H9 (cell line): Measurements from ENCODE around the gene CCAR1. TPM values are rescaled to one million over a fixed set of nuclear protein-coding genes. Genes with fewer than 3 reads are reported as not detected.
"Not testable (repeated sequence)": the region's sequence is repeated elsewhere in the genome, so short reads cannot be mapped to it uniquely, and the experiment has no call there.

Source experiments
- DNase-seq: peaks from one replicate; pipeline ENCODE4 v3.0.0-alpha.2; 2017
- H2AFZ ChIP-seq: one replicate; pipeline ENCODE4 v1.6.1; 2013; ENCODE audit warnings: mild to moderate bottlenecking, low read length, control low read depth, moderate library complexity
- H2AK5ac ChIP-seq: 2 replicates; pipeline ENCODE4 v1.6.1; 2013; ENCODE audit warnings: low read length, control low read depth, mixed read lengths; ENCODE audit not compliant: insufficient read length
- H2BK120ac ChIP-seq: one replicate; pipeline ENCODE4 v1.6.1; 2013; ENCODE audit warnings: low read depth, mild to moderate bottlenecking, low read length, control low read depth, inconsistent platforms; ENCODE audit not compliant: poor library complexity, severe bottlenecking
- H2BK12ac ChIP-seq: 2 replicates; pipeline ENCODE4 v1.6.1; 2013; ENCODE audit warnings: low read length, control low read depth, mixed read lengths, low read depth; ENCODE audit not compliant: insufficient read length
- H2BK15ac ChIP-seq: 2 replicates; pipeline ENCODE4 v1.6.1; 2013; ENCODE audit warnings: low read depth, low read length, control low read depth
- H2BK20ac ChIP-seq: one replicate; pipeline ENCODE4 v1.6.1; 2013; ENCODE audit warnings: low read depth, mild to moderate bottlenecking, low read length, control low read depth, inconsistent platforms; ENCODE audit not compliant: poor library complexity, severe bottlenecking
- H2BK5ac ChIP-seq: 2 replicates; pipeline ENCODE4 v1.6.1; 2013; ENCODE audit warnings: low read length, control low read depth, mixed read lengths; ENCODE audit not compliant: insufficient read length
- H3K14ac ChIP-seq: 2 replicates; pipeline ENCODE4 v1.6.1; 2013; ENCODE audit warnings: low read length, control low read depth; ENCODE audit not compliant: insufficient read depth
- H3K18ac ChIP-seq: 2 replicates; pipeline ENCODE4 v1.6.1; 2013; ENCODE audit warnings: low read depth, mild to moderate bottlenecking, mixed read lengths, low read length, control low read depth; ENCODE audit not compliant: insufficient read length
- H3K23ac ChIP-seq: 2 replicates; pipeline ENCODE4 v1.6.1; 2013; ENCODE audit warnings: low read length, control low read depth, mixed read lengths, low read depth; ENCODE audit not compliant: insufficient read length
- H3K23me2 ChIP-seq: 2 replicates; pipeline ENCODE4 v1.6.1; 2013; ENCODE audit warnings: low read depth, mild to moderate bottlenecking, mixed read lengths, low read length, control low read depth; ENCODE audit not compliant: insufficient read length, poor library complexity, severe bottlenecking
- H3K27ac ChIP-seq: 2 replicates; pipeline ENCODE4 v1.5.1; 2013; ENCODE audit warnings: low read length, control low read depth, mixed read lengths, low read depth; ENCODE audit not compliant: insufficient read length
- H3K27me3 ChIP-seq: 2 replicates; pipeline ENCODE4 v1.6.1; 2013; ENCODE audit warnings: low read length, control low read depth, inconsistent platforms; ENCODE audit not compliant: insufficient read depth
- H3K4ac ChIP-seq: 2 replicates; pipeline ENCODE4 v1.6.1; 2013; ENCODE audit warnings: low read depth, mild to moderate bottlenecking, control low read depth, inconsistent platforms, low read length, moderate library complexity
- H3K4me1 ChIP-seq: 2 replicates; pipeline ENCODE4 v1.6.1; 2013; ENCODE audit warnings: low read length, control low read depth, inconsistent platforms; ENCODE audit not compliant: insufficient read depth
- H3K4me2 ChIP-seq: 2 replicates; pipeline ENCODE4 v1.6.1; 2013; ENCODE audit warnings: low read length, control low read depth, mixed read lengths; ENCODE audit not compliant: insufficient read length, insufficient read depth
- H3K56ac ChIP-seq: 2 replicates; pipeline ENCODE4 v1.6.1; 2013; ENCODE audit warnings: low read depth, mild to moderate bottlenecking, mixed read lengths, low read length, control low read depth; ENCODE audit not compliant: insufficient read length
- H3K79me1 ChIP-seq: 2 replicates; pipeline ENCODE4 v1.6.1; 2013; ENCODE audit warnings: low read depth, mild to moderate bottlenecking, moderate library complexity, low read length, control low read depth, inconsistent platforms; ENCODE audit not compliant: insufficient read depth, poor library complexity, severe bottlenecking
- H3K79me2 ChIP-seq: 2 replicates; pipeline ENCODE4 v1.6.1; 2013; ENCODE audit warnings: low read length, control low read depth, inconsistent platforms; ENCODE audit not compliant: insufficient read depth
- H3K9ac ChIP-seq: 2 replicates; pipeline ENCODE4 v1.6.1; 2013; ENCODE audit warnings: low read length, control low read depth, mixed read lengths; ENCODE audit not compliant: insufficient read length; ENCODE audit errors: extremely low read depth
- H3K9me3 ChIP-seq: one replicate; pipeline ENCODE4 v1.6.1; 2013; ENCODE audit warnings: low read depth, low read length, inconsistent platforms; ENCODE audit not compliant: control insufficient read depth
- H3T11ph ChIP-seq: one replicate; pipeline ENCODE4 v1.6.1; 2013; ENCODE audit warnings: mild to moderate bottlenecking, low read length, control low read depth, inconsistent platforms
- H4K20me1 ChIP-seq: one replicate; pipeline ENCODE4 v1.6.1; 2013; ENCODE audit not compliant: control insufficient read depth, insufficient read length, insufficient read depth
- H4K5ac ChIP-seq: 2 replicates; pipeline ENCODE4 v1.6.1; 2013; ENCODE audit warnings: low read depth, mild to moderate bottlenecking, mixed read lengths, low read length, control low read depth; ENCODE audit not compliant: insufficient read length
- H4K8ac ChIP-seq: replicated peaks from 2 replicates; pipeline ENCODE4 v1.6.1; 2013; ENCODE audit warnings: low read length, control low read depth, mixed read lengths, low read depth; ENCODE audit not compliant: insufficient read length
- H4K91ac ChIP-seq: 2 replicates; pipeline ENCODE4 v1.6.1; 2013; ENCODE audit warnings: low read depth, mild to moderate bottlenecking, moderate library complexity, mixed read lengths, low read length, control low read depth; ENCODE audit not compliant: insufficient read length
- H3K27ac Mint-ChIP-seq, 3 experiments: 2 replicates in 2 of 3; 3 replicates in 1 of 3; pipeline ENCODE4 v1.8.0; 2020 to 2021; ENCODE audit warnings: mixed read lengths in 3 of 3, mild to moderate bottlenecking in 1 of 3, moderate library complexity in 1 of 3
- H3K27me3 Mint-ChIP-seq: 2 replicates; pipeline ENCODE4 v1.8.0; 2021; ENCODE audit warnings: low read depth, mild to moderate bottlenecking, moderate library complexity, mixed read lengths
- H3K36me3 Mint-ChIP-seq, 3 experiments: 2 replicates in 2 of 3; 3 replicates in 1 of 3; pipeline ENCODE4 v1.8.0; 2020 to 2021; ENCODE audit warnings: low read depth in 3 of 3, mixed read lengths in 3 of 3; ENCODE audit not compliant: insufficient read depth in 1 of 3
- H3K4me1 Mint-ChIP-seq, 2 experiments: 2 replicates each; pipeline ENCODE4 v1.8.0; 2020; ENCODE audit warnings: mixed read lengths in 2 of 2
- H3K4me3 Mint-ChIP-seq, 2 experiments: 2 replicates in 1 of 2; 3 replicates in 1 of 2; pipeline ENCODE4 v1.8.0; 2020 to 2021; ENCODE audit warnings: mild to moderate bottlenecking in 2 of 2, mixed read lengths in 2 of 2, moderate library complexity in 1 of 2
- H3K9me3 Mint-ChIP-seq, 2 experiments: 2 replicates in 1 of 2; 3 replicates in 1 of 2; pipeline ENCODE4 v1.8.0; 2020; ENCODE audit warnings: mild to moderate bottlenecking in 2 of 2, mixed read lengths in 2 of 2, moderate library complexity in 1 of 2
- WGBS: extraction: QIAGEN DNeasy Blood & Tissue Kit; methylation state at CpG from one replicate; pipeline ENCODE4 v1.1.7; 2013; ENCODE audit warnings: missing lambda C conversion rate, low lambda C conversion rate, mixed read lengths; ENCODE audit not compliant: insufficient read length; ENCODE audit errors: extremely low coverage; 5-methylcytosine and 5-hydroxymethylcytosine counted together
- total RNA-seq: library from RNA; stranded (reverse); gene quantifications from 2 replicates; pipeline ENCODE4 v1.2.1, GENCODE V29; 2021
- TF ChIP-seq, protein P1 (sequence below): fragments of 200-600 bp; sonication (generic); conservative IDR thresholded peaks from 3 replicates; pipeline ENCODE4 v1.8.0; 2021; ENCODE audit warnings: antibody characterized with exemption, mild to moderate bottlenecking

CCAR1 gene
- total RNA-seq, 1 experiment from 2014 or later, result 118 TPM

DNA sequence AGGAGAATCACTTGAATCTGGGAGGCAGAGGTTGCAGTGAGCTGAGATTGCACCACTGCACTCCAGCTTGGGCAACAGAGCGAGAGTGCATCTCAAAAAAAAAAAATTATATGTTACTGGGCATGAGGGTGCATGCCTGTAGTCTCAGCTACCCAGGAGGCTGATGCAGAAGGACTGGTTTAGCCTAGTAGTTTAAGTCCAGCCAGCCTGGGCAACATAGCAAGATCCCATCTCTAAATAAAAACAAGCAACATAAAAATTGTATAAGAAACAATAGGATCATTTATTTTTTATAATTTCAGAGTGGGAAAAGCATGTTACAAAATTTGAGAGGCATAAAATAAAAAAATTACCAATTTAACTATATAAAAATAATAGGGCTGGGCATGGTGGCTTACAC, 15.5 kb upstream of the CCAR1 start:
- Histone ChIP-seq H2AK5ac (no peak overlapping the region), H3K9ac (no peak overlapping the region), H3K23ac (no peak overlapping the region), H3T11ph (no peak overlapping the region), H4K5ac (no peak overlapping the region), H3K4me1 (no peaks in the 10 kb centered on the region), H2BK5ac (no peak overlapping the region), H2BK120ac (no peak overlapping the region), H3K27me3 (no peaks in the 10 kb centered on the region), H3K4me2 (no peak overlapping the region), H2BK12ac (no peak overlapping the region), H2AFZ (no peak overlapping the region), H3K9me3 (no peaks in the 10 kb centered on the region), H3K14ac (no peak overlapping the region), H3K79me2 (no peaks in the 10 kb centered on the region), H4K20me1 (no peaks in the 10 kb centered on the region), H3K23me2 (no peaks in the 10 kb centered on the region), H3K27ac (no peak overlapping the region), H3K18ac (no peak overlapping the region), H3K79me1 (no peaks in the 10 kb centered on the region), H3K56ac (no peak overlapping the region), H4K8ac (no peak overlapping the region), H3K4ac (no peak overlapping the region), H4K91ac (no peak overlapping the region), H2BK20ac (no peak overlapping the region), H2BK15ac (no peak overlapping the region)
- WGBS, result no CpG with 5 or more reads among the region's 1 CpG
- TF ChIP-seq, protein P1, sequence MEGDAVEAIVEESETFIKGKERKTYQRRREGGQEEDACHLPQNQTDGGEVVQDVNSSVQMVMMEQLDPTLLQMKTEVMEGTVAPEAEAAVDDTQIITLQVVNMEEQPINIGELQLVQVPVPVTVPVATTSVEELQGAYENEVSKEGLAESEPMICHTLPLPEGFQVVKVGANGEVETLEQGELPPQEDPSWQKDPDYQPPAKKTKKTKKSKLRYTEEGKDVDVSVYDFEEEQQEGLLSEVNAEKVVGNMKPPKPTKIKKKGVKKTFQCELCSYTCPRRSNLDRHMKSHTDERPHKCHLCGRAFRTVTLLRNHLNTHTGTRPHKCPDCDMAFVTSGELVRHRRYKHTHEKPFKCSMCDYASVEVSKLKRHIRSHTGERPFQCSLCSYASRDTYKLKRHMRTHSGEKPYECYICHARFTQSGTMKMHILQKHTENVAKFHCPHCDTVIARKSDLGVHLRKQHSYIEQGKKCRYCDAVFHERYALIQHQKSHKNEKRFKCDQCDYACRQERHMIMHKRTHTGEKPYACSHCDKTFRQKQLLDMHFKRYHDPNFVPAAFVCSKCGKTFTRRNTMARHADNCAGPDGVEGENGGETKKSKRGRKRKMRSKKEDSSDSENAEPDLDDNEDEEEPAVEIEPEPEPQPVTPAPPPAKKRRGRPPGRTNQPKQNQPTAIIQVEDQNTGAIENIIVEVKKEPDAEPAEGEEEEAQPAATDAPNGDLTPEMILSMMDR, result no peak
- H3K27ac Mint-ChIP-seq, result no peak overlapping the region
- no peak overlapping the region for H3K4me3 Mint-ChIP-seq
- no peaks in the 10 kb centered on the region for H3K36me3 Mint-ChIP-seq
- H3K9me3 Mint-ChIP-seq, result no peaks in the 10 kb centered on the region
- H3K27me3 Mint-ChIP-seq, result no peaks in the 10 kb centered on the region
- no peak for DNase-seq
- H3K4me1 Mint-ChIP-seq, result no peaks in the 10 kb centered on the region

DNA sequence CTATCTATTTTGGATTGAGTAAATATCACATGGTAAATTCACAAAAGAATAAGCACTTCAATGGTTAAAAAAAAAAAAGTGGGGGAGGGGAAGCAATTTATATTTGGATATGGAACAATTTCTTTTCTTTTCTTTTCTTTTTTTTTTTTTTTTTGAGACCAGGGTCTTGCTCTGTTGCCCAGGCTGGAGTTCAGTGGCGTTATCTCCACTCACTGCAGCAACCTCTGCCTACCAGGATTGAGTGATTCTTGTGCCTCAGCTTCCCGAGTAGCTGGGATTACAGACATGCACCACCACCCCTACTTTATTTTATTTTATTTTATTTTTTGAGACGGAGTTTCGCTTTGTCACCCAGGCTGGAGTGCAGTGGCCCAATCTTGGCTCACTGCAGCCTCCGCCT, 12.1 kb upstream of the CCAR1 start:
- not testable (repeated sequence) for H3K27me3 Mint-ChIP-seq, H4K8ac ChIP-seq, H3K23me2 ChIP-seq, H3K4me1 ChIP-seq, H2BK5ac ChIP-seq, DNase-seq, H2BK20ac ChIP-seq, H3K9me3 ChIP-seq, H3K4me3 Mint-ChIP-seq, H3K4me2 ChIP-seq, H3K4ac ChIP-seq, H3K79me1 ChIP-seq, H3K9ac ChIP-seq, H2BK15ac ChIP-seq, H3K27ac Mint-ChIP-seq, H3K36me3 Mint-ChIP-seq, H3K4me1 Mint-ChIP-seq, H4K5ac ChIP-seq, H3K23ac ChIP-seq, H2BK120ac ChIP-seq, H2BK12ac ChIP-seq, H3K27ac ChIP-seq, H3K14ac ChIP-seq, H3K79me2 ChIP-seq, H3K27me3 ChIP-seq, H2AFZ ChIP-seq, H3K18ac ChIP-seq, H3K56ac ChIP-seq, H2AK5ac ChIP-seq, H3T11ph ChIP-seq, H3K9me3 Mint-ChIP-seq, H4K91ac ChIP-seq, H4K20me1 ChIP-seq
- WGBS, result no CpG with 5 or more reads among the region's 5 CpGs
